Measurements from ENCODE around the gene DNAAF2.

Gene DNAAF2

GRCh38 chr14:49636866-49637265 lies 1.8 kb upstream of the DNAAF2 start:
- TF ChIP-seq FOXP2 (optimal IDR thresholded peaks at IDR 0.05; ENCODE audit: borderline replicate concordance, extremely low read depth, extremely low read length, insufficient read depth) (no peak), POLR2AphosphoS5 (IDR thresholded peaks at IDR 0.05; ENCODE audit: low read depth, low read length) (no peak), REST (IDR thresholded peaks at IDR 0.05; ENCODE audit: insufficient read depth in 1 of 2, low read depth in 2 of 2, low read length in 2 of 2) (no peak), TAF1 (IDR thresholded peaks at IDR 0.05; ENCODE audit: borderline replicate concordance, insufficient read depth, low read length) (no peak), SIN3A (IDR thresholded peaks at IDR 0.05; ENCODE audit: borderline replicate concordance, insufficient read depth, low read length) (no peak)

GRCh38 chr14:49633640-49634546 lies 1.2 kb downstream of the DNAAF2 start:
- TF ChIP-seq TAF1 (IDR thresholded peaks at IDR 0.05; ENCODE audit: borderline replicate concordance, insufficient read depth, low read length) (peak; percentile 47; the same call in 1 of the 2 replicates), POLR2AphosphoS5 (IDR thresholded peaks at IDR 0.05; ENCODE audit: low read depth, low read length) (peak; percentile 64), SIN3A (IDR thresholded peaks at IDR 0.05; ENCODE audit: borderline replicate concordance, insufficient read depth, low read length) (peak; percentile 67; the same call in 1 of the 2 replicates), REST (IDR thresholded peaks at IDR 0.05; ENCODE audit: insufficient read depth in 1 of 2, low read depth in 2 of 2, low read length in 2 of 2) (no peak), FOXP2 (optimal IDR thresholded peaks at IDR 0.05; ENCODE audit: borderline replicate concordance, extremely low read depth, extremely low read length, insufficient read depth) (peak; percentile 38)

- TF ChIP-seq SIN3A (IDR thresholded peaks at IDR 0.05; ENCODE audit: borderline replicate concordance, insufficient read depth, low read length) (no peak), POLR2AphosphoS5 (IDR thresholded peaks at IDR 0.05; ENCODE audit: low read depth, low read length) (no peak), REST (IDR thresholded peaks at IDR 0.05; ENCODE audit: insufficient read depth in 1 of 2, low read depth in 2 of 2, low read length in 2 of 2) (no peak), FOXP2 (optimal IDR thresholded peaks at IDR 0.05; ENCODE audit: borderline replicate concordance, extremely low read depth, extremely low read length, insufficient read depth) (no peak), TAF1 (IDR thresholded peaks at IDR 0.05; ENCODE audit: borderline replicate concordance, insufficient read depth, low read length) (no peak)
These were observed 10.9 kb downstream of the DNAAF2 start for GRCh38 chr14:49623941-49624839.

- TF ChIP-seq POLR2AphosphoS5 (IDR thresholded peaks at IDR 0.05; ENCODE audit: low read depth, low read length), result no peak
- no peak for TF ChIP-seq REST (IDR thresholded peaks at IDR 0.05; ENCODE audit: insufficient read depth in 1 of 2, low read depth in 2 of 2, low read length in 2 of 2)
- TF ChIP-seq SIN3A (IDR thresholded peaks at IDR 0.05; ENCODE audit: borderline replicate concordance, insufficient read depth, low read length), result no peak
- TF ChIP-seq FOXP2 (optimal IDR thresholded peaks at IDR 0.05; ENCODE audit: borderline replicate concordance, extremely low read depth, extremely low read length, insufficient read depth), result no peak
- TF ChIP-seq TAF1 (IDR thresholded peaks at IDR 0.05; ENCODE audit: borderline replicate concordance, insufficient read depth, low read length), result no peak
These were observed 11.7 kb downstream of the DNAAF2 start for GRCh38 chr14:49623387-49623786.

Measured in PFSK-1 (cell line).